GM18499 (cell line): ENCODE data around the gene MET.

Experiments
- ATAC-seq: cut with Tn5 transposase; IDR thresholded peaks from one replicate; pipeline ENCODE4 v1.9.1; 2021; ENCODE audit warnings: moderate number of reproducible peaks; ENCODE audit not compliant: insufficient read depth, unreplicated experiment

Gene MET

GRCh38 chr7:116724560-116725231 is 52.7 kb downstream of the MET start:
- no peak for ATAC-seq

- ATAC-seq: no peak
Measured at GRCh38 chr7:116726149-116726548, 54.2 kb downstream of the MET start.

GRCh38 chr7:116726713-116727431 is 54.9 kb downstream of the MET start:
- ATAC-seq: no peak

GRCh38 chr7:116727432-116728009 is 55.5 kb downstream of the MET start:
- ATAC-seq: no peak

GRCh38 chr7:116728413-116728812 is 56.4 kb downstream of the MET start:
- ATAC-seq: no peak

- ATAC-seq: no peak
Measured at GRCh38 chr7:116730097-116731022, 58.4 kb downstream of the MET start.

- no peak for ATAC-seq
Measured at GRCh38 chr7:116731023-116731395, 59.0 kb downstream of the MET start.

GRCh38 chr7:116731445-116732335 is 59.7 kb downstream of the MET start:
- no peak for ATAC-seq

GRCh38 chr7:116732788-116733694 is 61.0 kb downstream of the MET start:
- ATAC-seq: no peak

GRCh38 chr7:116733924-116734580 is 62.1 kb downstream of the MET start:
- no peak for ATAC-seq

- ATAC-seq: no peak
Measured at GRCh38 chr7:116734710-116735109, 62.7 kb downstream of the MET start.

GRCh38 chr7:116736927-116737715 is 65.1 kb downstream of the MET start:
- no peak for ATAC-seq

GRCh38 chr7:116738378-116738777 is 66.4 kb downstream of the MET start:
- no peak for ATAC-seq

- ATAC-seq: no peak
Measured at GRCh38 chr7:116739307-116739706, 67.3 kb downstream of the MET start.

GRCh38 chr7:116740231-116740630 is 68.2 kb downstream of the MET start:
- no peak for ATAC-seq

GRCh38 chr7:116740755-116741462 is 68.9 kb downstream of the MET start:
- ATAC-seq: no peak
